K562 (cell line): Measurements from ENCODE around the gene NBR1. TPM values are rescaled to one million over a fixed set of nuclear protein-coding genes. Genes with fewer than 3 reads are reported as not detected.

Experiments used
- ASH1L ChIP-seq: fragments of 450-650 bp; IDR thresholded peaks from 2 replicates; pipeline ENCODE4 v1.6.1; 2018; ENCODE audit warnings: borderline replicate concordance, mild to moderate bottlenecking, low read depth; ENCODE audit not compliant: partially characterized antibody
- CTBP1 ChIP-seq: fragments of 450-650 bp; IDR thresholded peaks from 2 replicates; pipeline ENCODE4 v1.6.1; 2016; ENCODE audit warnings: borderline replicate concordance
- FOXK2 ChIP-seq, 2 experiments: fragments of 450-650 bp; IDR thresholded peaks in 1 of 2; conservative IDR thresholded peaks in 1 of 2; 2 replicates each; pipeline ENCODE4 v1.6.1; 2016; ENCODE audit warnings: low read depth in 2 of 2, mild to moderate bottlenecking in 1 of 2
- GABPB2 ChIP-seq: fragments of 250-450 bp; sonication (Bioruptor Pico); conservative IDR thresholded peaks from 2 replicates; pipeline ENCODE4 v1.5.1; 2021; ENCODE audit warnings: mild to moderate bottlenecking
- HDAC3 ChIP-seq: fragments of 450-650 bp; IDR thresholded peaks from 2 replicates; pipeline ENCODE4 v1.6.1; 2018; ENCODE audit warnings: borderline replicate concordance, mild to moderate bottlenecking, moderate library complexity; ENCODE audit not compliant: partially characterized antibody
- KLF10 ChIP-seq: fragments of 250-450 bp; sonication (Bioruptor Pico); IDR thresholded peaks from 2 replicates; pipeline ENCODE4 v1.6.1; 2021; ENCODE audit warnings: matching md5 sums
- PHF20 ChIP-seq: fragments of 450-650 bp; IDR thresholded peaks from 2 replicates; pipeline ENCODE4 v1.6.1; 2018; ENCODE audit not compliant: partially characterized antibody
- SIRT6 ChIP-seq: IDR thresholded peaks from one replicate; pipeline ENCODE4 v1.6.1; 2012; ENCODE audit warnings: low read depth, mild to moderate bottlenecking, control low read depth, inconsistent platforms, low read length, moderate library complexity
- SMAD3 ChIP-seq: fragments of 450-650 bp; formaldehyde crosslinking; conservative IDR thresholded peaks from 2 replicates; pipeline ENCODE4 v1.4.0; 2020; ENCODE audit warnings: mild to moderate bottlenecking
- TCF3 ChIP-seq: sonication (generic); formaldehyde crosslinking; IDR thresholded peaks from 2 replicates; pipeline ENCODE4 v1.4.0; 2020; ENCODE audit warnings: mild to moderate bottlenecking, missing genetic modification reagents
- YBX1 ChIP-seq: fragments of 450-650 bp; IDR thresholded peaks from 2 replicates; pipeline ENCODE4 v1.7.1; 2016; ENCODE audit warnings: mild to moderate bottlenecking
- ZNF146 ChIP-seq: IDR thresholded peaks from one replicate; pipeline ENCODE4 v1.6.1; 2018; ENCODE audit warnings: missing compliant biosample characterization; ENCODE audit not compliant: unreplicated experiment
- ZNF184 ChIP-seq: sonication (generic); formaldehyde crosslinking; IDR thresholded peaks from 2 replicates; pipeline ENCODE4 v1.5.0; 2020; ENCODE audit warnings: missing genetic modification reagents
- ZNF316 ChIP-seq: fragments of 450-650 bp; IDR thresholded peaks from 2 replicates; pipeline ENCODE4 v1.6.1; 2016
- ZNF561 ChIP-seq: fragments of 450-650 bp; formaldehyde crosslinking; conservative IDR thresholded peaks from 2 replicates; pipeline ENCODE4 v1.4.0; 2020; ENCODE audit warnings: mild to moderate bottlenecking, moderate library complexity
- polyA plus RNA-seq, 8 experiments: library from polyadenylated mRNA; depleted of rRNA in 4 of 8; stranded (reverse) in 5 of 8; unstranded in 3 of 8; fragments of >200 nt; fragmentation: Nextera tagmentation in 2 of 8; fragmentation: Illumina TruSeq in 1 of 8; extraction: Ambion mirVana in 2 of 8; extraction: Trizol in 1 of 8; gene quantifications; 2 replicates each; pipeline versions ENCODE4 v1.2.1 to v1.2.3, GENCODE V29; 2011 to 2014; ENCODE audit warnings: inconsistent platforms in 1 of 8, missing spikeins in 1 of 8
- total RNA-seq, 7 experiments: library from RNA; depleted of rRNA in 6 of 7; stranded (reverse); fragments of >200 nt in 6 of 7; fragmentation: Illumina TruSeq in 2 of 7; extraction: Trizol in 2 of 7; gene quantifications; 2 replicates each; pipeline versions ENCODE4 v1.2.1 to v1.2.3, GENCODE V29; 2011 to 2021; ENCODE audit warnings: low replicate concordance in 1 of 7
- TF ChIP-seq, protein P1 (sequence below): fragments of 200-800 bp; sonication (Bioruptor generic); IDR thresholded peaks from 2 replicates; pipeline ENCODE4 v1.6.1; 2017; ENCODE audit warnings: missing genetic modification characterization, missing compliant biosample characterization
- TF ChIP-seq, protein P2 (sequence below): IDR thresholded peaks from 2 replicates; pipeline ENCODE4 v1.6.1; 2011; ENCODE audit not compliant: insufficient read length; ENCODE audit errors: extremely low read depth
- TF ChIP-seq, protein P3 (sequence below): sonication (generic); formaldehyde crosslinking; IDR thresholded peaks from 2 replicates; pipeline ENCODE4 v1.8.0; 2022; ENCODE audit warnings: missing genetic modification reagents, mild to moderate bottlenecking, borderline replicate concordance
- TF ChIP-seq, protein P4 (sequence below): sonication (generic); formaldehyde crosslinking; IDR thresholded peaks from 2 replicates; pipeline ENCODE4 v1.8.0; 2023; ENCODE audit warnings: missing genetic modification reagents, mild to moderate bottlenecking, borderline replicate concordance
- TF ChIP-seq, protein P5 (sequence below): fragments of 250-450 bp; sonication (Bioruptor Pico); IDR thresholded peaks from 2 replicates; pipeline ENCODE4 v1.9.0; 2021; ENCODE audit warnings: mild to moderate bottlenecking

NBR1 gene
- total and polyA plus RNA-seq, 9 of the 15 experiments (the other 6 are each of a cell fraction or from before 2014, with no cell fraction given), result 4.2 to 70.1 (median 39.9) TPM

DNA sequence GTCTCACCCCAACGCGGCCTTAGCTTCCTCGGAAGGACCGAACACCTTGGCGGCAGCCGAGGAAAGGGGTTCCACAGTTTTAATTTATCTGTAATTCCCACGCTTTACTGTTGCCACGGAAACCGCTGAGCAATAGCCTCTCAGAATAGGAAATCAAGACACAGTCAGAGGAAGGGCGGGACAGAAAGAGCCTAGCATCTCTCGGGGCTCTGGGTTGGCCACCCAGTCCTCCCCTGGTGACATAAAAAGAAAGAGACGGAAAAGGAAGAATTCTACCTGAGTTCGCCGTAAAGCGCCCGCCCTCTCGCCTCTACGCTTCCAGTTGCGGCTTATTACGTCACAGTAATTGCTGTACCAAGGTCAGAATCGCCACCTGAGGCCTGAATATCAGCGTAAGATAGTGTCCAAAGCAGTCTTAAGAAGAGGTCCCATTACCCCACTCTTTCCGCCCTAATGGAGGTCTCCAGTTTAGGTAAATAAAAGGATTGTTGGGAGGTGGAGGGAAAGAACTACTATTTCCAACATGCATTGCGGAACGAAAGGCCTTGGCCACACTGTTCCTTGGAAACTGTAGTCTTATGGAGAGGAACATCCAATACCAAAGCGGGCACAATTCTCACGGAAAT lies 761 bp upstream of the NBR1 start (continued):
- TF ChIP-seq, protein P1, sequence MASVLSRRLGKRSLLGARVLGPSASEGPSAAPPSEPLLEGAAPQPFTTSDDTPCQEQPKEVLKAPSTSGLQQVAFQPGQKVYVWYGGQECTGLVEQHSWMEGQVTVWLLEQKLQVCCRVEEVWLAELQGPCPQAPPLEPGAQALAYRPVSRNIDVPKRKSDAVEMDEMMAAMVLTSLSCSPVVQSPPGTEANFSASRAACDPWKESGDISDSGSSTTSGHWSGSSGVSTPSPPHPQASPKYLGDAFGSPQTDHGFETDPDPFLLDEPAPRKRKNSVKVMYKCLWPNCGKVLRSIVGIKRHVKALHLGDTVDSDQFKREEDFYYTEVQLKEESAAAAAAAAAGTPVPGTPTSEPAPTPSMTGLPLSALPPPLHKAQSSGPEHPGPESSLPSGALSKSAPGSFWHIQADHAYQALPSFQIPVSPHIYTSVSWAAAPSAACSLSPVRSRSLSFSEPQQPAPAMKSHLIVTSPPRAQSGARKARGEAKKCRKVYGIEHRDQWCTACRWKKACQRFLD (CRISPR knock-in tag), result peak; percentile 87; the same call in 1 of the 2 replicates
- TF ChIP-seq ASH1L, result peak; percentile 50
- no peak for TF ChIP-seq TCF3 (CRISPR knock-in tag)
- TF ChIP-seq ZNF561, result no peak
- TF ChIP-seq, protein P2, sequence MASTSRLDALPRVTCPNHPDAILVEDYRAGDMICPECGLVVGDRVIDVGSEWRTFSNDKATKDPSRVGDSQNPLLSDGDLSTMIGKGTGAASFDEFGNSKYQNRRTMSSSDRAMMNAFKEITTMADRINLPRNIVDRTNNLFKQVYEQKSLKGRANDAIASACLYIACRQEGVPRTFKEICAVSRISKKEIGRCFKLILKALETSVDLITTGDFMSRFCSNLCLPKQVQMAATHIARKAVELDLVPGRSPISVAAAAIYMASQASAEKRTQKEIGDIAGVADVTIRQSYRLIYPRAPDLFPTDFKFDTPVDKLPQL, result no peak
- no peak for TF ChIP-seq SMAD3 (CRISPR knock-in tag)
- TF ChIP-seq, protein P3, sequence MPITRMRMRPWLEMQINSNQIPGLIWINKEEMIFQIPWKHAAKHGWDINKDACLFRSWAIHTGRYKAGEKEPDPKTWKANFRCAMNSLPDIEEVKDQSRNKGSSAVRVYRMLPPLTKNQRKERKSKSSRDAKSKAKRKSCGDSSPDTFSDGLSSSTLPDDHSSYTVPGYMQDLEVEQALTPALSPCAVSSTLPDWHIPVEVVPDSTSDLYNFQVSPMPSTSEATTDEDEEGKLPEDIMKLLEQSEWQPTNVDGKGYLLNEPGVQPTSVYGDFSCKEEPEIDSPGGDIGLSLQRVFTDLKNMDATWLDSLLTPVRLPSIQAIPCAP (CRISPR knock-in tag), result no peak
- TF ChIP-seq CTBP1, result peak; percentile 36; the same call in 1 of the 2 replicates
- peak in 1 of 2 experiments; percentile 47; a peak in 2 of 4 replicates for TF ChIP-seq FOXK2 (conservative IDR thresholded peaks at IDR 0.05 in 1 of 2, IDR thresholded peaks at IDR 0.05 in 1 of 2; ENCODE audit: low read depth in 2 of 2)
- TF ChIP-seq YBX1, result no peak
- no peak for TF ChIP-seq KLF10 (CRISPR knock-in tag)
- TF ChIP-seq, protein P4, sequence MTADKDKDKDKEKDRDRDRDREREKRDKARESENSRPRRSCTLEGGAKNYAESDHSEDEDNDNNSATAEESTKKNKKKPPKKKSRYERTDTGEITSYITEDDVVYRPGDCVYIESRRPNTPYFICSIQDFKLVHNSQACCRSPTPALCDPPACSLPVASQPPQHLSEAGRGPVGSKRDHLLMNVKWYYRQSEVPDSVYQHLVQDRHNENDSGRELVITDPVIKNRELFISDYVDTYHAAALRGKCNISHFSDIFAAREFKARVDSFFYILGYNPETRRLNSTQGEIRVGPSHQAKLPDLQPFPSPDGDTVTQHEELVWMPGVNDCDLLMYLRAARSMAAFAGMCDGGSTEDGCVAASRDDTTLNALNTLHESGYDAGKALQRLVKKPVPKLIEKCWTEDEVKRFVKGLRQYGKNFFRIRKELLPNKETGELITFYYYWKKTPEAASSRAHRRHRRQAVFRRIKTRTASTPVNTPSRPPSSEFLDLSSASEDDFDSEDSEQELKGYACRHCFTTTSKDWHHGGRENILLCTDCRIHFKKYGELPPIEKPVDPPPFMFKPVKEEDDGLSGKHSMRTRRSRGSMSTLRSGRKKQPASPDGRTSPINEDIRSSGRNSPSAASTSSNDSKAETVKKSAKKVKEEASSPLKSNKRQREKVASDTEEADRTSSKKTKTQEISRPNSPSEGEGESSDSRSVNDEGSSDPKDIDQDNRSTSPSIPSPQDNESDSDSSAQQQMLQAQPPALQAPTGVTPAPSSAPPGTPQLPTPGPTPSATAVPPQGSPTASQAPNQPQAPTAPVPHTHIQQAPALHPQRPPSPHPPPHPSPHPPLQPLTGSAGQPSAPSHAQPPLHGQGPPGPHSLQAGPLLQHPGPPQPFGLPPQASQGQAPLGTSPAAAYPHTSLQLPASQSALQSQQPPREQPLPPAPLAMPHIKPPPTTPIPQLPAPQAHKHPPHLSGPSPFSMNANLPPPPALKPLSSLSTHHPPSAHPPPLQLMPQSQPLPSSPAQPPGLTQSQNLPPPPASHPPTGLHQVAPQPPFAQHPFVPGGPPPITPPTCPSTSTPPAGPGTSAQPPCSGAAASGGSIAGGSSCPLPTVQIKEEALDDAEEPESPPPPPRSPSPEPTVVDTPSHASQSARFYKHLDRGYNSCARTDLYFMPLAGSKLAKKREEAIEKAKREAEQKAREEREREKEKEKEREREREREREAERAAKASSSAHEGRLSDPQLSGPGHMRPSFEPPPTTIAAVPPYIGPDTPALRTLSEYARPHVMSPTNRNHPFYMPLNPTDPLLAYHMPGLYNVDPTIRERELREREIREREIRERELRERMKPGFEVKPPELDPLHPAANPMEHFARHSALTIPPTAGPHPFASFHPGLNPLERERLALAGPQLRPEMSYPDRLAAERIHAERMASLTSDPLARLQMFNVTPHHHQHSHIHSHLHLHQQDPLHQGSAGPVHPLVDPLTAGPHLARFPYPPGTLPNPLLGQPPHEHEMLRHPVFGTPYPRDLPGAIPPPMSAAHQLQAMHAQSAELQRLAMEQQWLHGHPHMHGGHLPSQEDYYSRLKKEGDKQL, result no peak
- TF ChIP-seq, protein P5, sequence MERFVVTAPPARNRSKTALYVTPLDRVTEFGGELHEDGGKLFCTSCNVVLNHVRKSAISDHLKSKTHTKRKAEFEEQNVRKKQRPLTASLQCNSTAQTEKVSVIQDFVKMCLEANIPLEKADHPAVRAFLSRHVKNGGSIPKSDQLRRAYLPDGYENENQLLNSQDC (CRISPR knock-in tag), result 0 out of 2 replicates have a peak, but pooled peaks have one; percentile 33
- TF ChIP-seq ZNF316, result no peak
- TF ChIP-seq SIRT6, result no peak
- peak; percentile 60 for TF ChIP-seq HDAC3
- TF ChIP-seq ZNF146 (CRISPR knock-in tag), result no peak
- TF ChIP-seq PHF20, result peak; percentile 87
- no peak for TF ChIP-seq GABPB2 (CRISPR knock-in tag)
- TF ChIP-seq ZNF184 (CRISPR knock-in tag), result no peak
